GM12873 (cell line): ENCODE measurements around the gene IFIT1.

ENCODE experiments used
- TF ChIP-seq, protein P1 (sequence below): IDR thresholded peaks from 2 replicates; pipeline ENCODE4 v1.5.1; 2012; ENCODE audit warnings: low read depth, mild to moderate bottlenecking, moderate library complexity, low read length, control low read depth; ENCODE audit not compliant: insufficient read depth; ENCODE audit errors: missing control alignments

Gene IFIT1, protein sequence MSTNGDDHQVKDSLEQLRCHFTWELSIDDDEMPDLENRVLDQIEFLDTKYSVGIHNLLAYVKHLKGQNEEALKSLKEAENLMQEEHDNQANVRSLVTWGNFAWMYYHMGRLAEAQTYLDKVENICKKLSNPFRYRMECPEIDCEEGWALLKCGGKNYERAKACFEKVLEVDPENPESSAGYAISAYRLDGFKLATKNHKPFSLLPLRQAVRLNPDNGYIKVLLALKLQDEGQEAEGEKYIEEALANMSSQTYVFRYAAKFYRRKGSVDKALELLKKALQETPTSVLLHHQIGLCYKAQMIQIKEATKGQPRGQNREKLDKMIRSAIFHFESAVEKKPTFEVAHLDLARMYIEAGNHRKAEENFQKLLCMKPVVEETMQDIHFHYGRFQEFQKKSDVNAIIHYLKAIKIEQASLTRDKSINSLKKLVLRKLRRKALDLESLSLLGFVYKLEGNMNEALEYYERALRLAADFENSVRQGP

DNA sequence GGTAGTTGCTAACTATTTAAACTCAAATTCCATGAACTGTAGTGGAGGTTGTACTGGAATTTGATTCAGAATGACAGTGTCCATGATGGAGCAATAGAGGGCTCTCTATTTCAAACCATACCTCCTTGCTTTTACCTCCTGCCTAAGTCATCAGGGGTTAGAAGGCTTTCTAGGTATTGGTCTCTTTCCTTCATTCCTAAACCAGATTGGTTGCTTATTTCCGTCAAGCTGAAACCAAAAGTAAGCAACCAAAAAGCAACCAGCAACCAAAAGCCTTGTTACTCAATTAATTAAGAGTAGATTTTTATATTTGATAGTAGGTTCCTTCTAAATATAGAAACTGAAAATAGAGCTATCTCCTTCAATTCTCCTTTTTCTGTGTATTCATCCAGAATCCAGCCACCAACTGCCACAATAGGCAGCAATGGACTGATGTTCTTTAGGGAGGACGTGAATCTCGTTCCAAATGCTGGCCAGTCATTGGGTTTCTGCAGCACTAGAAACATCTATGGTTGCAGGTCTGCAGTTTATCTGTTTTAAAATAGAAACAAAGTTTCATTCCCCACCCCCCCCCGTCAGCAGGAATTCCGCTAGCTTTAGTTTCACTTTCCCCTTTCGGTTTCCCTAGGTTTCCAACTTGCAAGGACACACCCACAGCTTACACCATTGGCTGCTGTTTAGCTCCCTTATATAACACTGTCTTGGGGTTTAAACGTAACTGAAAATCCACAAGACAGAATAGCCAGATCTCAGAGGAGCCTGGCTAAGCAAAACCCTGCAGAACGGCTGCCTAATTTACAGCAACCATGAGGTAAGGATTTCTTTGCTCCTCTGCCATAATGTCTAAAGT, at the start of gene IFIT1:
IFIT1 (plus strand) TSS at position 717 of the 850 bp plus-strand sequence; CDS start at position 807, 90 bp downstream.
- TF ChIP-seq, protein P1, sequence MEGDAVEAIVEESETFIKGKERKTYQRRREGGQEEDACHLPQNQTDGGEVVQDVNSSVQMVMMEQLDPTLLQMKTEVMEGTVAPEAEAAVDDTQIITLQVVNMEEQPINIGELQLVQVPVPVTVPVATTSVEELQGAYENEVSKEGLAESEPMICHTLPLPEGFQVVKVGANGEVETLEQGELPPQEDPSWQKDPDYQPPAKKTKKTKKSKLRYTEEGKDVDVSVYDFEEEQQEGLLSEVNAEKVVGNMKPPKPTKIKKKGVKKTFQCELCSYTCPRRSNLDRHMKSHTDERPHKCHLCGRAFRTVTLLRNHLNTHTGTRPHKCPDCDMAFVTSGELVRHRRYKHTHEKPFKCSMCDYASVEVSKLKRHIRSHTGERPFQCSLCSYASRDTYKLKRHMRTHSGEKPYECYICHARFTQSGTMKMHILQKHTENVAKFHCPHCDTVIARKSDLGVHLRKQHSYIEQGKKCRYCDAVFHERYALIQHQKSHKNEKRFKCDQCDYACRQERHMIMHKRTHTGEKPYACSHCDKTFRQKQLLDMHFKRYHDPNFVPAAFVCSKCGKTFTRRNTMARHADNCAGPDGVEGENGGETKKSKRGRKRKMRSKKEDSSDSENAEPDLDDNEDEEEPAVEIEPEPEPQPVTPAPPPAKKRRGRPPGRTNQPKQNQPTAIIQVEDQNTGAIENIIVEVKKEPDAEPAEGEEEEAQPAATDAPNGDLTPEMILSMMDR: no peak

DNA sequence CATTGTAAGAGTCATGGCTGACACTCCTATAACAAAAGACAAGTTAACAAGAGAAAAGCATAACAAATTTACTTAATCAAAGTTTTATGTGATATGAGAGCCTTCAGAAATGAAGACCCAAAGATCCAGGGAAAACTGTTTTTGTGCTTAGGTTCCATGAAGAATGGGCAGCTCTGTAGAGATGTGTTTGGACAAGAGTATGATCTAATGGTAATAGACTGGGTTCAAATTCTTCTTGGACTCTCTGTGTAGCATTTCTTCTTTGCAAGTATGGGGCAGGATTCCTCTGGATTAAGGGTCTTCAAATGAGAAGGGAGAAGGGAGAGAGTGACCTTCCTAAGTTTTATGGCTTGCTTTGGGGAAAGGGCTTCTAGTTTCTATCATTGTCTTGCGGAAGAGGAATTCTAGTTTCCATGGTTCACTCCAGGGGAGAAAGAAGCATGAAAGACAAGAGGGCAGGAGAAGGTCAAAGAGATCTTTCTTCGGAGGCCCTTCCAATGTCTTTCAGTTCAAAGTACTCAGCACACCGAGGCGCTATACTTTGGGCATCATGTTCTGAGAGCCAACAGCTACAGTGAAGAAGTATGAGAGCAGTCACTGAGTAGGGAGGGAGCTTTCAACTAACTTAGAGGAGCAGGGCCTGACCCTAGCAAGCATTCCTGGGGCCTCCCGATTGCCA, 49.2 kb upstream of the IFIT1 start:
- TF ChIP-seq, protein P1: no peak

DNA sequence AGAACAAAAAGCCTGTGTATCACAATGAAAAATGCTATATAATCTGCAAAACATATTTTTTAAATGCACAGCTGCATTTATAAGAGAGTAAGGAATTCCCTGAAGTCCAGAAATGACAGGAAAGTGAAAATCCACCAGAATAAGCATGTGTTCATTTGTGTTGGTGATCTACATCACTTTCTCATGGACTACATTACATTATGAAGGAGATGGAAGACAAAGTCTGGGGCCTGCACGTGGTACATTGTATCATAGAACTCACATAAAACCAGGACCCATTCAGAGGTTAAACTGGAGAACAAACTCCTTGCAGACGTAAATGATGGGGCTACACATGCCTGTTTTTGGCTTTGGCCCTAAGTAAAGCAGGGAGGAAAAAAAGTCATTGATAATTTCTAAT, 48.3 kb upstream of the IFIT1 start:
- TF ChIP-seq, protein P1: no peak

DNA sequence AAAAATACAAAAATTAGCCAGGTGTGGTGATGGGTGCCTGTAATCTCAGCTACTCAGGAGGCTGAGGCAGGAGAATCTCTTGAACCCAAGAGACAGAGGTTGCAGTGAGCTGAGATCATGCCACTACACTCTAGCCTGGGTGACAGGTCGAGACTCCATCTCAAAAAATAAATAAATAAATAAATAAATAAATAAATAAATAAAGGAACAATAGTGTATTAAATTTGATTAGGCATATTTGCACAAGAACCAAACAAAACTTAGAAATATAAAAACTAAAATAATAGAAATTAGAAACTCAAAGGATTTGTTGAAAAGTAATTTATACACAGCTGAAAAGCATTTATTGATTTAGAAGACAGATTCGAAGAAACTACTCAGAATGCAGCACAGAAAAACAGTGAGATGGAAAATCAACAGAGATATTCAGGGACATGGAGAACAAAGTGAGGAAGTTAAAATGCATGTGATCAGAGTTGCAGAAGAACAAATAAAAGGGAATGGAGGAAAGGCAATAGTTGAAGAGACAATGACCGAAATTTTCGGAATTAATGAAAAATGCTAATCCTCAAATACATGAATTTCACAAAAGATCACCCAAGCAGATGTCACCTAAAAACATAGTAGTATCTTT, 46.9 kb upstream of the IFIT1 start:
- TF ChIP-seq, protein P1: no peak

DNA sequence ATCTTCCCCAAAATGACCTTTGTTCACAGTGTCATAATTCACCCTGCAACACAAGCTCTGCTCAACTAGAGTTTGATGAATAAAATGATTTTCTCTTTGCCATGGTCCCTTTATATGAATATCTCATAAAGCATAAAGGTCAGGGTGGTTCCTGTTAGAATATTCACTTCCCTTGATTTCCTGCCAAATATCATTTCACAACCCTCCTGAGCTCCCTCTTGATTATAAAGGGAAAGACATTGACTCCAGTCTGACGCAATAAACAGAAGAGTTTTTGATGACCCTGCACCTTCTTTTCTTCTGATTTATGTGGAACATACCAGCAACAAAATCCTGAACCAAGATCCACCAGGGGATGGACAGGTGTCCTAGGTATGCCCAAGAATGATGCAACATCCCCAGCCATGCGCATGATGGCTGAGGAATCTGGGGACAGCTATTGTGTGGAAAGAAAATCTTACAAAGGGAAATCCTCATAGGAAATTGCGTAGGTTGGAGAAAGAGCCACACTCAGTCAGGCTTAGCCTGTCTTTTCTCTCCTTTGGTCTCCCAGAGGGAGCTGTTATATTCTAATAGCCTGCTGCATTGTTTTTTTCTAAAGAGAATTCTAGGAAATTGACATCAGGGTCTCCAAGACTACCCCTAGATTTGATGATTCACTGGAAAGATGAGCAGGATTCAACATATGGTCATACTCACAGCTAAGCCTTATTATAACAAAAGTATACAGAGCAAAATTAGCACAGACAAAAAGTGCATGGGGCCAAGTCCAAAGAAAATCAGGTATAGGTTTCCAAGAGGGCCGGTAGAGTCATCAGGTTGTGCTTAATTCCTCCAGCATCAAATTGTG, 45.8 kb upstream of the IFIT1 start:
- TF ChIP-seq, protein P1: no peak

DNA sequence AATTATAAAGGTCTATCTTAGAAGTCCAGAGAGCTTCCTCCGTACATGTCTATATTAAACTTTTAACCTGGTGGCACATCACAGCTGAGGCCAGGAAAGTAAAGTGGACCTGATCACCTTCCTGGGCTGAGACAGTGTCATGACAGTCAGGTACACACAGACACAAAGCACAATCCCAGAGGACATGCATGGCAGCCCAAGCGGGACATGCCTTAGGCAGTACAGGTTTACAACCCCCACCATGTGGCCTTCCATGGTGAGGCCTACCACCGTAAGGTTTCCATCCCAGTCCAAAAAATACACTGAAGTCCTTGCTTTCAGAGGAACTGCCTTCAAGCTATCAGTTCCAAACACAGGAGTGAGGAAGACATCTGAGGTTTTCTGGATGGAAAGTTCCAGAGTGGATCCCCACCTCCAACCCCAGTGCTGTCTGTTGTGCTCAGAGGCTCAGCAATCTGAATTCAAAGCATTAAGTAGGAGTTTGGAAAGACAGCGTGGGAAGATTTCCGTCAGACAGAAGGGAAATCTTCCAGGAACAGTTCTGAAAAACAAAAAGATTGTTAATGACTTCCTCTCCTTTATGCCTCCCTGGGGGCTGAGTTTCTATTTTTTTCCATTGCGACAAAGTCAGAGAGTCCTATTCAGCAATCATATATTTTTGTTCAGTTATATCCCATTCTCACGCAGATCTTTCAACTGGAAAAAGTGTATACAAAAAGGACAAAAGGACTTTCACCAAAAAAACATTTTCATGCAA, 44.5 kb upstream of the IFIT1 start:
- TF ChIP-seq, protein P1: no peak
